NCI-H2029 (cell line): ENCODE data around the gene SMIM1.
"Not testable (repeated sequence)": the region's sequence is repeated elsewhere in the genome, so short reads cannot be mapped to it uniquely, and the experiment has no call there.

Source experiments
- DNase-seq: peaks from one replicate; lab custom pipeline; 2025; lab: John Stamatoyannopoulos, UW

The SMIM1 gene, protein sequence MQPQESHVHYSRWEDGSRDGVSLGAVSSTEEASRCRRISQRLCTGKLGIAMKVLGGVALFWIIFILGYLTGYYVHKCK

DNA sequence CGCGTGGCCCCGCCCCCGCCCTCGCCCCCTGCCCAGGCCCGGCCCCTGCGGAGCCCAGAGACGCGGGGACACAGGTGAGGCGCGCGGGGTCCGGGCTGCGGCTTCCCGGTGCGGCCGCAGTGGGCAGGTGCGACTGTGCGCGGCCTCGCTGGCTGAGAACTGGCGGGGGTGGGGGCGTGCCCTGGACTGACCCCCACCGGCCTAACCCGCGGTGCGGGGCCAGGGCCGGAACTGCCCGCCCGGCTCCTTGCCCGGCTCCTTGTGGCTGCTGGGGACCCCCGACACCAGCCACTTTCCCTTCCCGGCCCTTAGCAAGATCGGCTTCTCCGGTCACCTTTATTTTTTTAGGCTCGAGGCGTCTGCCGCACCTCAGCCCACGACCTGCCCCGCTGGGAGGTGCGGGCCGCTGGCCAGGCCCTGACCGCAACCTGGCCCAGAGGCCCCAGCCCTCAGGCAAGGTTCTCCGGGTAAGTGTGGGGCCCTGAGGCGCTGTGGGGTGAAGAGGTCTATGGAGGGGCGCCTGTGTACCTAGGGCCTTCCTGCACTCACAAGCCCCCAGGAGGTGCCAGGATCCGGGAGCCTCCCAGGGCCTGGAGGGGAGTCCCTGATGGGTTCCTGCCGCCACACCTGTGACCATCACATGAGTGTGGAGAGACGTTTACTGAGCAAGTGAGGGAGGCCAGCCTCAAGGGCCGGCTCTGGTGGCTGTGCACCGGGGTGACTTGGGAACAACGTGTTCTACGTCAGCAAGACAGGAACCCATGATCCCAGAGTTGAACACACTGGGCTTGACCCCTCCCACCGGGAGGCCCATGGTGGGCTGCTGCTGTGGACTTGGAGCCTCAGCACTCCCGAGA is at the start of gene SMIM1:
Gene SMIM1, plus strand, starts transcription at position 35 of the 857 bp plus-strand sequence. CDS start 2,625 bp downstream, outside the sequence.
- no peak for DNase-seq

DNA sequence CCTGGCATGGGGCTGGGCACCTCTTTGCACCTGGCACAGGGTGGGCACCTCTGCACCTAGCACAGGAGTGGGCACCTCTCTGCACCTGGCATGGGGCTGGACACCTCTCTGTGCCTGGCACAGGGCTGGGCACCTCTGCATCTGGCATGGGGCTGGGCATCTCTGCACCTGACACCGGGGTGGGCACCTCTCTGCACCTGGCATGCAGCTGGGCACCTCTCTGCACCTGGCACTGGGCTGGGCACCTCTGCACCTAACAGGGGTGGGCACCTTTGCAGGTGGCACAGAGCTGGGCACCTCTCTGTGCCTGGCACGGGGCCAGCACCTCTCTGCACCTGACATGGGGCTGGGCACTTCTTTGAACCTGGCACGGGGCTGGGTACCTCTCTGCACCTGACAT is 49.7 kb upstream of the SMIM1 start:
- DNase-seq = no peak

DNA sequence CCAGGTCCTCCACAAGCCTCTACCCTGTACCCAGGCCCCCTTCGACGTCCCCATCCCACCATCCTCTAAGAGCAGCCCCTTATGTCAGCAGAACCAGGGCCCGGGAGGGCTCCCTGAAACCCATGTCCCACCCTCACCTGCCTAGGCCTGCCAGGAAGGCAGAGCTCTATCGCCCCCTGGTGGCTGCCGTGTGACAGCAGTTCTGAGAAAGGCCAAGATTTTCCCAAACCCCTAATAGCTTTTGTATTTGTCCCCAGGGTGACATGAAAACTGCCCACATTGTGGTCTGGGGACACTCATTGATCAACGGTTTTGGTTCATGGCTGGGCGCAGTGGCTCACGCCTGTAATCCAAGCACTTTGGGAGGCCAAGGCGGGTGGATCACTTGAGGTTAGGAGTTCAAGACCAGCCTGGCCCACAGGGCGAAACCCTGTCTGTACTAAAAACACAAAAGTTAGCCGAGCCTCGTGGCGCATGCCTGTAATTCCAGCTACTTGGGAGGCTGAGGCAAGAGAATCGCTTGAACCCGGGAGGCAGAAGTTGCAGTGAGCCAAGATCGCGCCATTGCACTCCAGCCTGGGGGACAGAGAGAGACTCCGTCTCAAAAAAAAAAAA is 48.0 kb upstream of the SMIM1 start:
- not testable (repeated sequence) for DNase-seq

DNA sequence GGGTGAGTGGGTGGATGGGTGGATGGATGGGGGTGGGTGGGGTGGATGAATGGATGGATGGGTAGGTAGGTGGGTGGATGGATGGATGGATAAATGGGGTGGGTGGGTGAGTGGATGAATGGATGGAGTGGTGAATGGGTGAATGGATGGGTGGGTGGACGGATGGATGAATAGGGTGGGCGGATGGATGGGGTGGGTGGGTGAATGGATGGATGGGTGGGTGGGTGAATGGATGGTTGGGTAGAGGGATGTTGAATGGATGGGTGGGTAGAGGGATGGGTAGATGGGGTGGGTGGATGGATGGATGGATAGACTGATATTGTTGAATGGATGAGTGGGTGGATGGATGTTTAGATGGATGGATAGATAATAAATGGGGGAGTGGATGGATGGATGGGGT is 47.2 kb upstream of the SMIM1 start:
- DNase-seq = no peak

DNA sequence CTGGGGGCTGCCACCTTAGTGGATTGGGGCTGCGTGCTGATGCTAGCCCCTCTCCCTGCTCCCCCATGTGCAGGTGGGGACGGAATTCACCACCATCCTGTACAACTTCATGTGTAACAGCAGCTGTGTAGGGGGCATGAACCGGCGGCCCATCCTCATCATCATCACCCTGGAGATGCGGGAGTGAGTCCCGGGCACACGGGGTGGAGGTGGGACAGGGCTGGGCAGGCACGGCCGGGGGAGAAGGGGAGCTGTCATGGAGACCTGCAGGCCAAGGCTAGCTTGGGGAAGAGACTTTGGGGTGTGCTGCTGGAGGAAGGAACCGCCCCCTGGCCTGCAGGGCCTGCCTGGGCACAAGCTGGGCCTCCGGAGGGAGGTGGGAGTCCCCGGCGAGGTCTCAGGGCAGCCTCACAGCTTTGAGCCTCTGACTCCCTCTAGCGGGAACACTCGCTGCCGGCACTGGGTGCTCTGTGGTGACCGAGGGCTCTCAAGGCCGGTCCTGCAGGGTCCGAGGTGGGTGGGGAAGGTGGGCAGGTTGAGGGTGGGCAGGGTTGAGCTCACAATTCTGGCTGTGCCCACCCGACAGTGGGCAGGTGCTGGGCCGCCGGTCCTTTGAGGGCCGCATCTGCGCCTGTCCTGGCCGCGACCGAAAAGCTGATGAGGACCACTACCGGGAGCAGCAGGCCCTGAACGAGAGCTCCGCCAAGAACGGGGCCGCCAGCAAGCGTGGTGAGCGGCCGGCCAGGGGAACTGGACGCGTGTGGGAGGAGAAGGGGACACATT is 45.3 kb upstream of the SMIM1 start:
- no peak for DNase-seq

DNA sequence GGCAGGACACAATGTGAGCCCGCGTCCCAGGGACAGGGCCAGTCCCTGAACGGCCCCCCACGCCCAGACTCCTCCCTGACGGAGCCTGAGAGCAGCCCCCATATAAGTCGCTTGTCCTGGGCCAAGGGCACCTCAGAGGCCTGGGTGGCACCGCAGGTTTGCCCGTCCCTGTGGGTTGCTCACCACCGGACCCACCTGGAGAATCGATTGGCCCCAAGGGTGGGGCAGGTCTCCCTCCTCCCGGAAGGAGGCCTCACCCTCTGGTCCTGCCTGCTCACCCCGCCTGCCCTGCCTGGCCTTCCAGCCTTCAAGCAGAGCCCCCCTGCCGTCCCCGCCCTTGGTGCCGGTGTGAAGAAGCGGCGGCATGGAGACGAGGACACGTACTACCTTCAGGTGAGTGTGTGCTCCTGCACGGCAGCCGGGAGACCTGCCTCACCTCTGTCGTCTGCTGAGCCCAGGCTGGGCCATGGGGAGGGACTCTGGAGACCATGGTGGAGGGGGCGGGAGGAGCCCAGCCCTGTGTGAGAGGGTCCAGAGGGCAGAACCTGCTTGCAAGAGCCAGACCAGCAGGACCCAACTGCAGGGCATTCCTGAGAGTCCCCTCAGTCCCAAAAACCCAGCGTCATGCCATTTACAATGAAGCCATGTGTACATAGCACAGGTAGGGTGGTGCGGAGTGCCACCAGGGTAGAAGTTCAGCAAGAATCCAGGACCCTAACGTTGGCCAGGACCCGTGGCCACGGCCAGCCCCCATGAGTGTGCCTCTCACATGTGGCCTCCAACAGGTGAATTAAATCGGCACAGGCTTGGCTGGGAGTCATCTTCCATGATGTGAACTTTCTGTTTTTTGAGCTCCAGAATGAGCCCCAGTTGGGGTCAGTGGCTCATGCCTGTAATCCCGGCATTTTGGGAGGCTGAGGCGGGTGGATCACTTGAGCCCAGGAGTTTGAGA is 44.4 kb upstream of the SMIM1 start:
- no peak for DNase-seq

DNA sequence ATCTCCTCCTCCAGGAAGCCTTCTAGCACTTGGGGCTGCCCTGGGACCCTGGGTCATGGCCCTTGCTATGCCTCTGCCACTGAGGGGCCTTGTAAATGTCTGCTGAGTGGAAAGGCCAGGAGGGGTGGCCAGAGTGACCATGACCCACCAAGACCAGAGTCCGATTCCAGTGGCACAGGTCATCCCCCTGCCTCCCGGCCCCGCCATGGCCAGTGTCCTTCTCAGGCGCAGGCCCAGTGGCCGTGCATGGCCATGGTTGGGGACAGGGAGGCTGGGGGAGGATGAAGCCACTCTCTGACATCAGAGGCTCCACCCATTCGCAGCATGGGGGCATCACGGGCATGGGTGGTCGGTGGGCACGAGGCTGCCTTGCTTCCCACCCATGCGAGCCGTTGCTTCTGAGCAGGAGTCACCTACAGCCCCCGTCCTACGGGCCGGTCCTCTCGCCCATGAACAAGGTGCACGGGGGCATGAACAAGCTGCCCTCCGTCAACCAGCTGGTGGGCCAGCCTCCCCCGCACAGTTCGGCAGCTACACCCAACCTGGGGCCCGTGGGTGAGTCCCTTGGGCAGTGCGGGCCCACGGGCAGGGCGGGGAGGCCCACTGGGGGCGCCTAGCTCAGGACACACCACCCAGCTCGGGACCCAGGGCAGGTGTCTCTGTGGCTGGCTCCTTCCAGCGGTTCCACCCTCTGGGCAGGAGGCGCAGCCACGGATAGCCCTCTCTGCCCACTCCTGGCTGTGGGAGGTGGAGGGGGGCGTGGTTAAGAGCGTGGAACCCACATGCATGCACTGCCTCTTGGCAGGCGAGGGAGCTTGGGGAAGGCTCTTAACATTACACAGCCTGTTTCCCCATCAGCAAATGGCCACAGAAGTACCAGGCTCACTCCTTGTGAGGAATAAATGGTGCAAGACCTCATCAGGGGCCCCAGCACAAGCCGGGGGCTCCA is 42.7 kb upstream of the SMIM1 start:
- DNase-seq = no peak

DNA sequence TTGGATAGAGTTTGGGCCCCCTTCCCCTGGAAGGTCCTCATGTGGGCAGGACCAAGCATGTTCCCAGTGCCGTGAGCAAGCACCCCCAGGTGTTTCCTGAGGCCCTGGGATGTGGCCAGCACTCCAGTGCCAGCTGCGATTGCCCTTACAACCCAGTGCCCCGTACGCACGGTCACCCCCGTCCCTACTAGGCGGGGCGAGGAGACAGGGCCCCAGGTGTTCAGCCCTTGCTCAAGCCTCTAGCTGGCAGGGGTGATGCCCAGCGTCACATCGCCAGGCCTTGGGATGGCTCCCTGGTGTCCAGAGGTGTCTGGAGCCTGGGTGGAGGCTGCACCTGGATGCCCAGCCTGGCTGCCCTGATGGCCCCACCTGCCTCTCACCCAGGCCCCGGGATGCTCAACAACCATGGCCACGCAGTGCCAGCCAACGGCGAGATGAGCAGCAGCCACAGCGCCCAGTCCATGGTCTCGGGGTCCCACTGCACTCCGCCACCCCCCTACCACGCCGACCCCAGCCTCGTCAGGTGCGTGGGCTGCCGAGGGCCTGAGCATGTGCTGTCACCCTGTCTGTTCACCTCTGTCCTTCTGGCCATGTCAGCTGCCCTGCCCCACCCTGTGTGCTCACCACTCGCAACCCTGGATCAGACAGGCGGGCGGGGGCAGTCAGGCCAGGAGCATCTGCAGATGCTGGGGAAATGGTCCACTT is 41.9 kb upstream of the SMIM1 start:
- DNase-seq = no peak

DNA sequence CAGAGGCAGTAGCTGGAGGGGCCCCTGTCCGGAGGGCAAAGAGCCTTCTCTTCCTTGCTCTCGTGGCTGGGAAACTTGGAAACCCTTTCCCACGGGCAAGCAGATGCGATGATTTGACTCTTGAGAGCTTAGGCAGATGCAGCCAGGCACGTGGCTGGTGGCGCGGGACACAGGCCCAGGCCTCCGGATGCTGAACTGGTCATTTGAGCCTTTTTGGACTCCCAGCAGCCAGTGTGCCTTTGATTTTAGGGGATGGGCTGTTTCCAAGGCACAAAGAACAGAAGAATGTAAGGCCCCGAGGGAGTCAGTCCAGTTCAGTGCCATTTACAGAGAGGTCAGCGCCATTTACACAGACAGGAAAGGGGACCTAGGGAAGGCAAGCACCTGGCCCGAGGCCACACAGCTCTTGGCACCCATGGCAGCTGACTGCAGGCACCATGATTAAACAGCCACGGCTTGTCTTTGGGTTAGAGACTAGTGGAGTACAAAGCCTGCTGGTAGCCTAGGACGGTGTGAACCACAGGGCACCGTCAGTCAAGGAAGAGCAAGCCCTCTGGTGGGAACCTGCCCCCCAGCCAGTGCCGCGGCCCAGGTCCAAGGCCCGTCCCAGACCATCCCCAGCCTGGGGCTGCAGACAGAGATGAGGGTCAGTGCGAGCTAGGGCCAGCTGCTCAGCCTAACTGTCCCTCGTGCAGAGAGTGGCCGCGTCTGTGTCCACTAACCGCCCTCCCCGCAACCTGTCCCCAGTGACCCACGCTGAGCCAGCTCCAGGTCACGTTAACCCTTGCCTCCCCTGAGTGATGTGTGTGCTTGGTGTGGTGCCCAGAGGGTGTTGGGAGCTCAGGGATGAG is 40.7 kb upstream of the SMIM1 start:
- no peak for DNase-seq

DNA sequence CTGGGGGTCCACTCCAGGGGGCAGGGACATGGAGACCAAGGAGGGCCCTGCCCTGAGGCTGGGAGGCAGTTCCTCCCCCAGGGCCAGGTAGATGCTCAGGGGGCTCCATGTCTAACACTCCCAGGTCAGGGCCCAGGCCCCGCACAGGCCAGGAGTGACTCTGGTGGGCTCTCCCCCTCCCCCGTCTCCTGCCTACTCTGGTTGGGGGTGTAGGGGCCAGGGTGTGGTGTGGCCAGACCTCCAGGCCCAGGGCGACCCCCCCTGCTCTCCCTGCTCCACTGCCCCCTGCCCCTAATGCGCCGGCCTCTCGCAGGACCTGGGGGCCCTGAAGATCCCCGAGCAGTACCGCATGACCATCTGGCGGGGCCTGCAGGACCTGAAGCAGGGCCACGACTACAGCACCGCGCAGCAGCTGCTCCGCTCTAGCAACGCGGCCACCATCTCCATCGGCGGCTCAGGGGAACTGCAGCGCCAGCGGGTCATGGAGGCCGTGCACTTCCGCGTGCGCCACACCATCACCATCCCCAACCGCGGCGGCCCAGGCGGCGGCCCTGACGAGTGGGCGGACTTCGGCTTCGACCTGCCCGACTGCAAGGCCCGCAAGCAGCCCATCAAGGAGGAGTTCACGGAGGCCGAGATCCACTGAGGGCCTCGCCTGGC is 40.0 kb upstream of the SMIM1 start:
- no peak for DNase-seq

DNA sequence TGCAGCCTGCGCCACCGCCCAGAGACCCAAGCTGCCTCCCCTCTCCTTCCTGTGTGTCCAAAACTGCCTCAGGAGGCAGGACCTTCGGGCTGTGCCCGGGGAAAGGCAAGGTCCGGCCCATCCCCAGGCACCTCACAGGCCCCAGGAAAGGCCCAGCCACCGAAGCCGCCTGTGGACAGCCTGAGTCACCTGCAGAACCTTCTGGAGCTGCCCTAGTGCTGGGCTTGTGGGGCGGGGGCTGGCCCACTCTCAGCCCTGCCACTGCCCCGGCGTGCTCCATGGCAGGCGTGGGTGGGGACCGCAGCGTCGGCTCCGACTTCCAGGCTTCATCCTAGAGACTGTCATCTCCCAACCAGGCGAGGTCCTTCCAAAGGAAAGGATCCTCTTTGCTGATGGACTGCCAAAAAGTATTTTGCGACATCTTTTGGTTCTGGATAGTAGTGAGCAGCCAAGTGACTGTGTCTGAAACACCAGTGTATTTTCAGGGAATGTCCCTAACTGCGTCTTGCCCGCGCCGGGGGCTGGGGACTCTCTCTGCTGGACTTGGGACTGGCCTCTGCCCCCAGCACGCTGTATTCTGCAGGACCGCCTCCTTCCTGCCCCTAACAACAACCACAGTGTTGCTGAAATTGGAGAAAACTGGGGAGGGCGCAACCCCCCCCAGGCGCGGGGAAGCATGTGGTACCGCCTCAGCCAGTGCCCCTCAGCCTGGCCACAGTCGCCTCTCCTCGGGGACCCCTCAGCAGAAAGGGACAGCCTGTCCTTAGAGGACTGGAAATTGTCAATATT is 39.3 kb upstream of the SMIM1 start:
- DNase-seq = no peak

DNA sequence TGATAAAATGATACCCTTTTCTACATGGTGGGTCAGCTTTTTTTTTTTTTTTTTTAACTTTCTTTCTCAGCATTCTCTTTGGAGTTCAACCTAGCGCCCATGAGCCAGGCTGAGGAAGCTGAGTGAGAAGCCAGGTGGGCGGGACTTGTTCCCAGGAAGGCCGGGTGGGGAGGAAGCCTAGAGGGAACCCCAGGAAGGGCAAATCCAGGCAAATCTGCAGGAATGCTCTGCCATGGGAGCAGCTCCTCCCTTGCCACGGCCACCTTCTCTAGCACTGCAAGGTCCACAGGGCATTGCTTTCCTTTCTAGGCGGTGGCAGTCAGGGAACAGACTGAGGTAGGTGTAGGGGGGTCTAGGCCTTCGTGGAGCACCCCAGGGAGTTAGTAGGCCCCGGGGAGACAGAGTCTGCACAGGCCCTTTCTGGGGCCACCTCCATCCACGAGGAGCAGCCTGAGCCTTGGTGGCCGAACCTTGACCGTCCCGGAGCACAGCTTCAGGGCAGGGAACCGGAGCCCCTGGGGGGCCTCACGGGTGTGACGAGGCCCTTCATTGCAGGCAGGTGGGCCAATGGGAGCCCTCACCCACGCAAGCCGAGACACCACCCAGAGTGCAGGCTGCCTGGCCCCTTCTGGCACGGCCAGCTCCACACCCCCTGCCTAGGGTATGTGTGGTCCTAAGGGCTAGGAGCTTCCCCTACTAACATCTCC is 38.5 kb upstream of the SMIM1 start:
- no peak for DNase-seq

DNA sequence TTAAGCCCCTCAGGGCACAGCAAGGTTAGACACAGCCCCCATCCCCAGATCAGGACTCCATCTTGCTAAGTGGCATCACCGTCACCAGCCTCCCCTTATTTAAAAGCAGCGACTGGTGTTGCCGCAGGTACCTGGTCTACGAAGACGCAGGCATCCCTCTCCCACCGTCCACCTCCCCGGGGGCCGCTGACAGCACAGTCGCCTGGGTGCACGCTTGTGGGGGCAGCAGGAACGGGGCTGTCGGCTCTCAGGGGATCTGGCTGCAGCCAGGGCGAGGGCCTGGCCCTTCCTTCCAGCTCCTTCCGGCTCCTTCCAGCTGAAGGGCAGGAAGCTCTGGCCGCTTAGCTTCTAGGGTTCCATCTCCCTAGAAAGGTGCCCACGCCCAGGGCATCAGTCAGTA is 37.9 kb upstream of the SMIM1 start:
- DNase-seq = no peak

DNA sequence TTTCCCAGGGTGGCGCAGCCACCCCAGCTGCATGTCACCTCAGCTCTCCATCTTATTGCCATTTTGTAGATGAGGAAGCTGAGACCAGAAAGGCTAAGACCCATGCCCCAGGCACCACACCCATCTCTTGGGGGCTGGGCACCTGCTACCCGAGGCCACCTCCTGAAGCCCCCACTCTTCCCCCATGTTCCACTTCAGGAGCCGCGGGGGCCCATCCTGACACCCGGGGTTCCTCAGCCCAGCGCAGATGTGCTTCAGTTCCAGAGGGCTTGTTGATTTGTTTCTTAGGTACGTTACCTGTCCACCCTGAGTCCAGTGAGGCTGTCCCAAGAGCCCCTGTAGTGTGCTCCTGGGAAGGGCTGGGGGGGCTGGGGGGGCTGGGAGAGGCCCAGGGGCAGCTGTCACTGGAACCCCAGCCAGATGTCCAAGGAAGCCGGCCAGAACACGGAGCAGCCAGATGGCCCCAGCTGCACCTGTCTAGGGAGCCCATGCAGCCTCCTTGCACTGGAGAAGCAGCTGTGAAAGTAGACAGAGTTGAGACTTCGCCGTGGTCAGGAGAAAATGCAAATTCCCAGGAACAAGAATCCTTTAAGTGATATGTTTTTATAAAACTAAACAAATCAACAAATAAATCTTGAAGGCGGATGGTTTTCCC is 37.4 kb upstream of the SMIM1 start:
- no peak for DNase-seq

DNA sequence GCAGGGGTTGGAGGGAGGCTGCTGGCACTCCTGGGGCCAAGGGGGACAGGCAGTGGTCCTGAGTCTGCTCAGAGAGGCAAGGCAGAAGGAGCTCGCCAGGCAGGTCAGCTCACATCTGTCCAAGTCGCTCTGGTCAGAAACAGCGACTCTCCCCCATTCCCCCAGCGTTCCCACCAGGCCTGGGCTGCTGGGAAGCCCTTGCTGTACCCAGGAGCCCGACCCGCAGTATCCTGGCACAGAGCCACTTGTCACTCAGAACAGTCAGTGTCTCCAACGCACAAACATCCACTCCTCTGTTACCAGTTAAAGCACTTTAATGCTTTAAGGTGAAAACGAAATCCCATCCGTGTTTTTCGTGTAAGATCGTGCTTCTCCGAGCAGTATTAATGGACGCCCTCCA is 36.9 kb upstream of the SMIM1 start:
- no peak for DNase-seq

DNA sequence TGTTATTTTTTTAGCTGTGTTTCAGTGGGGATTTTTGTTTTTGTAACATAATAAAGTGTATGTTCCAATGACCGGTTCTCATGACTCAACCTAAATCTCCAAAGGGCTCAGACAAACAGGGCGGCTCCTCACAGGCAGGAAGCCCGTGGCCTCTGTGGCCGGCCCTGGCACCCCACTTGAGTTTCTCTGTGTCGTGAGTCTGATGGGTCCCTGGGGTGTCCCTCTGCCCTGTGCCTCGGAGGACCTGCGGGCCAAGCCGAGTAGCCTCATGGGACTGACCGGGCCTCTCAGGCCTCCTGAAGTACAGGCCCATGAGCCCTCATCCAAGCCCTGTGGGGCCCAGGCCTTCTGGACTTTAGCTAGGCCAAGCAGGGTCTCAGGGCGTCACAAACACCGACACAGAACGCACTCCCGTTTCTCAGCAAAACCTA is 36.4 kb upstream of the SMIM1 start:
- DNase-seq = no peak
